Myometrial cell (primary cell): Measurements from ENCODE around the gene POTEB2. TPM values are rescaled to one million over a fixed set of nuclear protein-coding genes. Genes with fewer than 3 reads are reported as not detected.

ENCODE experiments used
- total RNA-seq: library from RNA; depleted of rRNA; stranded (reverse); fragments of >200 nt; gene quantifications from 2 replicates; pipeline ENCODE4 v1.2.3, GENCODE V29; 2015

Gene POTEB2
- total RNA-seq = not detected in 2 replicates

DNA sequence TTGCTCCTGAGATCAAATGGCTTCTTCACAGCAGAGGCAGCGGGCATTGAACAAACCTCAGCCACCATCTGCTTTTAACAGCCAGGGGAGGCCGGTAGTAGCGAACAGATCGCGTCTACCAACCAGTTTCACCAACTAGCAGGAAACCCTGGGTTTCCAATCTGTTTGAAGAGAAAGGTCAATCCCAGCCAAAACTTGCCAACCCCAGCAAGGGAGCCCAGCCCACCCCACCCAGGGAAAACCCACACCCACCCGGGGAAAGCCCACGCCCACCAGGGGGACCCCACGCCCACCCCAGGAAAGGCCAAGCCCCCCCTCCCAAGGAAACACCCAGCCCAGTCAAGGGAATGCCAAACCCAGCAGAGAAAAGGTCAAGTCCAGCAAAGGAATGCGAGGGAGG, at the start of gene POTEB2:
Gene POTEB2 (minus strand): TSS at position 101 of the 400 bp plus-strand sequence. CDS start 33 bp downstream, at position 68.

